Endothelial cell of umbilical vein (primary cell): ENCODE measurements around the gene ZNF662. TPM values are rescaled to one million over a fixed set of nuclear protein-coding genes. Genes with fewer than 3 reads are reported as not detected.

Experiments used
- BruUV-seq: library from RNA; stranded (reverse); fragments of 400-500 nt; replicated peaks from 2 replicates; lab custom pipeline; 2021; lab: Mats Ljungman, UMichigan
- CTCF ChIA-PET: fragments of 300-600, 350-600 bp; sonication (Branson Sonifier 250); formaldehyde crosslinking; loops from one replicate; lab custom pipeline; 2021; ENCODE audit warnings: antibody characterized with exemption, inconsistent platforms; lab: Charles Lee
- POLR2A ChIA-PET: fragments of 300-600, 350-600 bp; sonication (Branson Sonifier 250); formaldehyde crosslinking; loops from one replicate; lab custom pipeline; 2021; ENCODE audit warnings: antibody characterized with exemption, inconsistent platforms; lab: Charles Lee
- DNase-seq: peaks from one replicate; pipeline ENCODE4 v3.0.0-alpha.2; 2011; ENCODE audit warnings: low read depth, low spot score
- FAIRE-seq: peaks from 2 replicates; lab custom pipeline; 2011; peaks lifted over from hg19 to GRCh38; lab: Jason Lieb, UNC
- H2AFZ ChIP-seq: 2 replicates; pipeline ENCODE4 v1.6.0; 2012; ENCODE audit warnings: low read depth, low read length, control low read depth, inconsistent platforms
- H3K27ac ChIP-seq: 2 replicates; pipeline ENCODE4 v1.5.1; 2011; ENCODE audit warnings: low read depth, mild to moderate bottlenecking, control low read depth, low read length, moderate library complexity; ENCODE audit not compliant: insufficient read depth
- H3K27me3 ChIP-seq, 2 experiments: 2 replicates each; pipeline versions ENCODE4 v1.6.0 to v1.6.1; 2011; ENCODE audit warnings: low read length in 2 of 2, mixed read lengths in 1 of 2; ENCODE audit not compliant: control insufficient read depth in 2 of 2, insufficient read depth in 2 of 2
- H3K36me3 ChIP-seq, 2 experiments: 2 replicates in 1 of 2; 3 replicates in 1 of 2; pipeline ENCODE4 v1.5.1; 2011; ENCODE audit warnings: low read length in 2 of 2, mild to moderate bottlenecking in 1 of 2, moderate library complexity in 1 of 2; ENCODE audit not compliant: control insufficient read depth in 2 of 2, insufficient read depth in 2 of 2; ENCODE audit errors: extremely low read depth in 1 of 2
- H3K4me1 ChIP-seq: 3 replicates; pipeline ENCODE4 v1.5.1; 2011; ENCODE audit warnings: mild to moderate bottlenecking, low read length; ENCODE audit not compliant: control insufficient read depth, insufficient read depth; ENCODE audit errors: extremely low read depth
- H3K4me2 ChIP-seq: 2 replicates; pipeline ENCODE4 v1.6.1; 2011; ENCODE audit warnings: low read length, control low read depth, mixed read lengths; ENCODE audit not compliant: insufficient read depth
- H3K4me3 ChIP-seq, 3 experiments: fragments of 200-600 bp in 1 of 3; sonication (generic), shearing (Covaris generic) in 1 of 3; replicated peaks in 1 of 3; 2 replicates each; pipeline ENCODE4 v1.5.1; 2011 to 2016; ENCODE audit warnings: control low read depth in 3 of 3, low read length in 3 of 3, mild to moderate bottlenecking in 2 of 3, inconsistent platforms in 1 of 3, low read depth in 1 of 3, moderate library complexity in 1 of 3; ENCODE audit not compliant: insufficient read depth in 1 of 3
- H3K79me2 ChIP-seq: 2 replicates; pipeline ENCODE4 v1.6.0; 2012; ENCODE audit warnings: low read length, inconsistent platforms; ENCODE audit not compliant: control insufficient read depth, insufficient read depth
- H3K9ac ChIP-seq: replicated peaks from 2 replicates; pipeline ENCODE3; 2011; ENCODE audit warnings: low read length, control low read depth; ENCODE audit not compliant: insufficient read depth; ENCODE audit errors: extremely low read depth
- H3K9me1 ChIP-seq: replicated peaks from 3 replicates; pipeline ENCODE4 v1.6.0; 2011; ENCODE audit warnings: mild to moderate bottlenecking, low read length; ENCODE audit not compliant: control insufficient read depth, insufficient read depth; ENCODE audit errors: extremely low read depth
- H3K9me3 ChIP-seq: replicated peaks from 2 replicates; pipeline ENCODE4 v1.5.1; 2012; ENCODE audit warnings: low read length, inconsistent platforms; ENCODE audit not compliant: control insufficient read depth, insufficient read depth
- H4K20me1 ChIP-seq: replicated peaks from 2 replicates; pipeline ENCODE3; 2011; ENCODE audit warnings: mild to moderate bottlenecking, low read length; ENCODE audit not compliant: control insufficient read depth, insufficient read depth; ENCODE audit errors: extremely low read depth
- CTCF ChIP-seq, 2 donors: IDR thresholded peaks; 1 replicate in 1 of 2; 2 replicates in 1 of 2; pipeline ENCODE4 v1.5.1; 2011; ENCODE audit warnings: low read length in 2 of 2, mild to moderate bottlenecking in 2 of 2, moderate library complexity in 2 of 2, control low read depth in 1 of 2, inconsistent platforms in 1 of 2, low read depth in 1 of 2; ENCODE audit not compliant: insufficient read depth in 1 of 2; ENCODE audit errors: extremely low read depth in 1 of 2
- EZH2 ChIP-seq: IDR thresholded peaks from 2 replicates; pipeline ENCODE4 v1.6.1; 2012; ENCODE audit warnings: borderline replicate concordance, low read depth, mild to moderate bottlenecking, moderate library complexity, low read length, inconsistent platforms; ENCODE audit not compliant: severe bottlenecking
- FOS ChIP-seq: IDR thresholded peaks from 2 replicates; pipeline ENCODE4 v1.6.1; 2011; ENCODE audit warnings: mild to moderate bottlenecking, low read length, moderate library complexity, borderline replicate concordance; ENCODE audit not compliant: insufficient read depth
- GATA2 ChIP-seq: IDR thresholded peaks from 2 replicates; pipeline ENCODE4 v1.7.0; 2011; ENCODE audit warnings: low read depth, mild to moderate bottlenecking, moderate library complexity, mixed read lengths, low read length; ENCODE audit not compliant: insufficient read length, insufficient read depth
- JUN ChIP-seq: IDR thresholded peaks from 2 replicates; pipeline ENCODE4 v1.6.1; 2011; ENCODE audit warnings: borderline replicate concordance, low read depth; ENCODE audit not compliant: insufficient read length, insufficient read depth
- MAX ChIP-seq: IDR thresholded peaks from 2 replicates; pipeline ENCODE4 v1.6.1; 2011; ENCODE audit not compliant: insufficient read depth, insufficient read length
- MYC ChIP-seq: IDR thresholded peaks from one replicate; pipeline ENCODE4 v1.6.1; 2011; ENCODE audit warnings: mild to moderate bottlenecking, low read depth, low read length
- POLR2A ChIP-seq: IDR thresholded peaks from 2 replicates; pipeline ENCODE4 v1.6.1; 2012; ENCODE audit warnings: low read depth, mild to moderate bottlenecking, control low read depth, low read length
- POLR2AphosphoS5 ChIP-seq: IDR thresholded peaks from 2 replicates; pipeline ENCODE4 v1.6.1; 2012; ENCODE audit warnings: low read depth, mild to moderate bottlenecking, control low read depth, low read length, moderate library complexity; ENCODE audit not compliant: insufficient read depth
- dilution Hi-C: fragments of 300-500 bp; cut with MboI; formaldehyde crosslinking; loops from one replicate; pipeline ENCODE4 v1.15.0; 2019; ENCODE audit warnings: low sequenced_read_pairs; ENCODE audit not compliant: extremely low pct_ligation_motif_present
- intact Hi-C: fragments of 100-400 bp; cut with micrococcal nuclease; formaldehyde crosslinking; loops from one replicate; pipeline ENCODE4 v1.10.0; 2022
- polyA plus RNA-seq, 4 experiments: library from polyadenylated mRNA; depleted of rRNA in 3 of 4; stranded (reverse) in 3 of 4; unstranded in 1 of 4; fragments of >200 nt; gene quantifications; 2 replicates each; pipeline versions ENCODE4 v1.2.1 to v1.2.3, GENCODE V29; 2011 to 2012; ENCODE audit warnings: missing spikeins in 1 of 4
- total RNA-seq: library from RNA; stranded (reverse); gene quantifications from 2 replicates; pipeline ENCODE4 v1.2.3, GENCODE V29; 2021

The ZNF662 gene
- total and polyA plus RNA-seq, 2 donors (not counting 3 experiments of a cell fraction or from before 2014, with no cell fraction given), result 0.84 to 4.3 TPM

DNA sequence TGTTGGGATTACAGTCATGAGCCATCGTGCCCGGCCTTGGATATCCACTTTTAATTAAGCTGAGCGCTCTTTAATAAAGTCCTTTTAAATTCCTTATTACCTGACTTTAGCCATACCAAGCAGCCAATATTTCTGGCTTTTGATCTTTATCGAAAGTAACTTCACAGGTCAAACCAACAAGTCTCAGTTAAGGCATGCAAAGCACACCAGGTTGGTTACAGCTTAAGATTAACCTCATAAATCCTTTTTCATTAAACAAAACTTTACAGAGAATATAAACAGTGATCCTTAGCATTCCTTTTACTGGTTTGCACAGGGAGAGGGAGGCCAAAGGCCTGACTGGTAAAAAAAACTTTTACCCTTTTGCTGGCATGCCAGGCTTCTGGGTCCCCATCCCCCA, 17.7 kb downstream of the ZNF662 start:
- Histone ChIP-seq H3K9me3 (no peaks in the 10 kb centered on the region), H4K20me1 (no peaks in the 10 kb centered on the region), H3K27ac (no peak overlapping the region), H3K27me3 (no peaks in the 10 kb centered on the region), H3K36me3 (no peaks in the 10 kb centered on the region), H2AFZ (no peak overlapping the region), H3K4me3 (no peak overlapping the region), H3K79me2 (no peaks in the 10 kb centered on the region), H3K9me1 (no peaks in the 10 kb centered on the region), H3K4me1 (no peaks in the 10 kb centered on the region), H3K4me2 (no peak overlapping the region), H3K9ac (no peak overlapping the region)
- FAIRE-seq, result no peak
- no TSS peak for BruUV-seq
- DNase-seq, result no peak
- ChIA-PET CTCF (no interaction called here), POLR2A (no interaction called here)
- dilution Hi-C loops (no loop called here), intact Hi-C loops (no loop called here)
- TF ChIP-seq MAX (no peak), EZH2 (no peak), JUN (no peak), GATA2 (no peak), POLR2A (no peak), CTCF (IDR thresholded peaks at IDR 0.05; ENCODE audit: extremely low read depth in 1 of 2, insufficient read depth in 1 of 2, low read depth in 1 of 2, low read length in 2 of 2) (no peak), POLR2AphosphoS5 (no peak), FOS (no peak), MYC (no peak)
